SK-N-SH treated with all-trans-retinoic acid at 6 μM for 48 hours (cell line): Measurements from ENCODE around the gene PRICKLE3.

Experiments used
- ATAC-seq: fragments of 200-7000 bp; cut with Tn5 transposase; 3 replicates; pipeline ENCODE4 v1.9.1; 2020; ENCODE audit warnings: mild to moderate bottlenecking, moderate library complexity
- ARNTL ChIP-seq: fragments of 450-650 bp; formaldehyde crosslinking; IDR thresholded peaks from 2 replicates; pipeline ENCODE4 v1.5.0; 2020; ENCODE audit warnings: low read depth, mild to moderate bottlenecking, moderate library complexity, borderline replicate concordance
- BACH2 ChIP-seq: fragments of 250-450 bp; sonication (Bioruptor Pico); IDR thresholded peaks from 2 replicates; pipeline ENCODE4 v1.9.0; 2021; ENCODE audit warnings: mild to moderate bottlenecking, borderline replicate concordance
- CSDC2 ChIP-seq: fragments of 250-450 bp; sonication (Bioruptor Pico); IDR thresholded peaks from 2 replicates; pipeline ENCODE4 v1.5.0; 2020; ENCODE audit warnings: mild to moderate bottlenecking, moderate library complexity
- ESRRG ChIP-seq: fragments of 250-450 bp; sonication (Bioruptor Pico); IDR thresholded peaks from 2 replicates; pipeline ENCODE4 v1.6.1; 2021; ENCODE audit warnings: mild to moderate bottlenecking
- GLIS3 ChIP-seq: fragments of 250-450 bp; sonication (Bioruptor Pico); IDR thresholded peaks from 2 replicates; pipeline ENCODE4 v1.5.0; 2020; ENCODE audit warnings: mild to moderate bottlenecking, moderate library complexity
- OSR1 ChIP-seq: fragments of 250-450 bp; sonication (Bioruptor Pico); IDR thresholded peaks from 2 replicates; pipeline ENCODE4 v1.8.0; 2022; ENCODE audit warnings: moderate library complexity, mild to moderate bottlenecking, inconsistent platforms
- PPARA ChIP-seq: fragments of 250-450 bp; sonication (Bioruptor Pico); IDR thresholded peaks from 2 replicates; pipeline ENCODE4 v1.5.0; 2020; ENCODE audit warnings: mild to moderate bottlenecking, borderline replicate concordance
- RARB ChIP-seq: fragments of 250-450 bp; sonication (Bioruptor Pico); IDR thresholded peaks from 2 replicates; pipeline ENCODE4 v1.8.0; 2021; ENCODE audit warnings: mild to moderate bottlenecking, moderate library complexity
- SNAI2 ChIP-seq: fragments of 250-450 bp; sonication (Bioruptor Pico); IDR thresholded peaks from 2 replicates; pipeline ENCODE4 v1.5.0; 2020; ENCODE audit warnings: mild to moderate bottlenecking, moderate library complexity
- TCF4 ChIP-seq: fragments of 250-450 bp; sonication (Bioruptor Pico); IDR thresholded peaks from 2 replicates; pipeline ENCODE4 v1.8.0; 2021; ENCODE audit warnings: mild to moderate bottlenecking, moderate library complexity, borderline replicate concordance
- TOX ChIP-seq: fragments of 250-450 bp; sonication (Bioruptor Pico); IDR thresholded peaks from 2 replicates; pipeline ENCODE4 v1.8.0; 2021; ENCODE audit warnings: mild to moderate bottlenecking, moderate library complexity, borderline replicate concordance
- ZC3H10 ChIP-seq: fragments of 250-450 bp; sonication (Bioruptor Pico); IDR thresholded peaks from 2 replicates; pipeline ENCODE4 v1.5.1; 2021; ENCODE audit warnings: mild to moderate bottlenecking, moderate library complexity
- ZFP3 ChIP-seq: fragments of 250-450 bp; sonication (Bioruptor Pico); IDR thresholded peaks from 2 replicates; pipeline ENCODE4 v1.5.0; 2020; ENCODE audit warnings: mild to moderate bottlenecking, moderate library complexity
- ZFP30 ChIP-seq: fragments of 450-650 bp; formaldehyde crosslinking; IDR thresholded peaks from 2 replicates; pipeline ENCODE4 v1.5.0; 2022; ENCODE audit warnings: mild to moderate bottlenecking, moderate library complexity
- ZNF565 ChIP-seq: fragments of 450-650 bp; formaldehyde crosslinking; conservative IDR thresholded peaks from 2 replicates; pipeline ENCODE4 v1.5.0; 2020; ENCODE audit warnings: low read depth, mild to moderate bottlenecking, moderate library complexity
- ZNF70 ChIP-seq: fragments of 450-650 bp; formaldehyde crosslinking; IDR thresholded peaks from 2 replicates; pipeline ENCODE4 v1.5.0; 2020; ENCODE audit warnings: mild to moderate bottlenecking, moderate library complexity
- ZNF8 ChIP-seq: fragments of 450-650 bp; formaldehyde crosslinking; IDR thresholded peaks from 2 replicates; pipeline ENCODE4 v1.5.0; 2020; ENCODE audit warnings: mild to moderate bottlenecking, moderate library complexity
- TF ChIP-seq, protein P1 (sequence below): fragments of 250-450 bp; sonication (Bioruptor Pico); IDR thresholded peaks from 2 replicates; pipeline ENCODE4 v1.5.0; 2020; ENCODE audit warnings: mild to moderate bottlenecking, moderate library complexity
- TF ChIP-seq, protein P2 (sequence below): fragments of 250-450 bp; sonication (Bioruptor Pico); IDR thresholded peaks from 2 replicates; pipeline ENCODE4 v1.8.0; 2020; ENCODE audit warnings: mild to moderate bottlenecking, moderate library complexity, borderline replicate concordance
- TF ChIP-seq, protein P3 (sequence below): fragments of 250-450 bp; sonication (Bioruptor Pico); IDR thresholded peaks from 2 replicates; pipeline ENCODE4 v1.8.0; 2021; ENCODE audit warnings: low read depth, mild to moderate bottlenecking, moderate library complexity, borderline replicate concordance
- TF ChIP-seq, protein P4 (sequence below): fragments of 250-450 bp; sonication (Bioruptor Pico); IDR thresholded peaks from 2 replicates; pipeline ENCODE4 v1.5.1; 2020; ENCODE audit warnings: low read depth, mild to moderate bottlenecking, moderate library complexity
- TF ChIP-seq, protein P5 (sequence below): fragments of 250-450 bp; sonication (Bioruptor Pico); IDR thresholded peaks from 2 replicates; pipeline ENCODE4 v1.5.1; 2021; ENCODE audit warnings: mild to moderate bottlenecking, moderate library complexity

PRICKLE3 gene

DNA sequence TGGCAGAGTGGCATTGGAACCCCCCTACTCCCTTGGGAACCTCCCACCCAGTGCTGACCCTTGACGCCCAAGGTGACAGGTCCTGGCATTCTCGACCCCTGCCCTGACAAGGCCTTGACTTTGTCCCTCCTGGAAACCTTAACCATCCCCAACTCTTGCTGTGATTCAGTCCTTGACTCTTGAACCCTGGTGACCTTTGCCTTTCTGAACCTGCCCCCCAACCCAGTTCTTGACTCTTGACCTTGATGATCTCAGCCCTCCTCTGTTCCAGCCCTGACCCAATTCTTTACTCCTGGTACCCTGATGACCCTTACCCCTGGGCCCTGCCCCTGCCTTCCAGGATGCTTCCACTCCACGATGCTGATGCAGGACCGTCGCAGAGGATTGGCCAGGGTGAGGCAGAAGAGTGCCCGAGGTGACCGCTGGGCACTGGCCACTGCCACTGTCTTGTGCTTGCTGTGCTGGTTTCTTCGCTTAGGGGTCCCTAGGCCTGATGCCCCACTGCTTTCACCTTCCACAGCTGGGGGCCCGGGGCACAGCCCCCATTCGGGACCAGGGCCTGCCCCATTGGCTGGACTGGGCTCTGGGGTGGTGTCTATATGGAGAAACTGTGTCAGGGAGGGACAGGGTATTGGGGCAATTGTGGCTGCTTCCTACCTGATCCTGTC is 45.3 kb upstream of the PRICKLE3 start:
- ATAC-seq: no peak
- no peak for TF ChIP-seq PPARA (CRISPR knock-in tag)
- TF ChIP-seq ARNTL (CRISPR knock-in tag): no peak
- TF ChIP-seq, protein P1, sequence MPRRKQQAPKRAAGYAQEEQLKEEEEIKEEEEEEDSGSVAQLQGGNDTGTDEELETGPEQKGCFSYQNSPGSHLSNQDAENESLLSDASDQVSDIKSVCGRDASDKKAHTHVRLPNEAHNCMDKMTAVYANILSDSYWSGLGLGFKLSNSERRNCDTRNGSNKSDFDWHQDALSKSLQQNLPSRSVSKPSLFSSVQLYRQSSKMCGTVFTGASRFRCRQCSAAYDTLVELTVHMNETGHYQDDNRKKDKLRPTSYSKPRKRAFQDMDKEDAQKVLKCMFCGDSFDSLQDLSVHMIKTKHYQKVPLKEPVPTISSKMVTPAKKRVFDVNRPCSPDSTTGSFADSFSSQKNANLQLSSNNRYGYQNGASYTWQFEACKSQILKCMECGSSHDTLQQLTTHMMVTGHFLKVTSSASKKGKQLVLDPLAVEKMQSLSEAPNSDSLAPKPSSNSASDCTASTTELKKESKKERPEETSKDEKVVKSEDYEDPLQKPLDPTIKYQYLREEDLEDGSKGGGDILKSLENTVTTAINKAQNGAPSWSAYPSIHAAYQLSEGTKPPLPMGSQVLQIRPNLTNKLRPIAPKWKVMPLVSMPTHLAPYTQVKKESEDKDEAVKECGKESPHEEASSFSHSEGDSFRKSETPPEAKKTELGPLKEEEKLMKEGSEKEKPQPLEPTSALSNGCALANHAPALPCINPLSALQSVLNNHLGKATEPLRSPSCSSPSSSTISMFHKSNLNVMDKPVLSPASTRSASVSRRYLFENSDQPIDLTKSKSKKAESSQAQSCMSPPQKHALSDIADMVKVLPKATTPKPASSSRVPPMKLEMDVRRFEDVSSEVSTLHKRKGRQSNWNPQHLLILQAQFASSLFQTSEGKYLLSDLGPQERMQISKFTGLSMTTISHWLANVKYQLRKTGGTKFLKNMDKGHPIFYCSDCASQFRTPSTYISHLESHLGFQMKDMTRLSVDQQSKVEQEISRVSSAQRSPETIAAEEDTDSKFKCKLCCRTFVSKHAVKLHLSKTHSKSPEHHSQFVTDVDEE (CRISPR knock-in tag): no peak
- TF ChIP-seq, protein P2, sequence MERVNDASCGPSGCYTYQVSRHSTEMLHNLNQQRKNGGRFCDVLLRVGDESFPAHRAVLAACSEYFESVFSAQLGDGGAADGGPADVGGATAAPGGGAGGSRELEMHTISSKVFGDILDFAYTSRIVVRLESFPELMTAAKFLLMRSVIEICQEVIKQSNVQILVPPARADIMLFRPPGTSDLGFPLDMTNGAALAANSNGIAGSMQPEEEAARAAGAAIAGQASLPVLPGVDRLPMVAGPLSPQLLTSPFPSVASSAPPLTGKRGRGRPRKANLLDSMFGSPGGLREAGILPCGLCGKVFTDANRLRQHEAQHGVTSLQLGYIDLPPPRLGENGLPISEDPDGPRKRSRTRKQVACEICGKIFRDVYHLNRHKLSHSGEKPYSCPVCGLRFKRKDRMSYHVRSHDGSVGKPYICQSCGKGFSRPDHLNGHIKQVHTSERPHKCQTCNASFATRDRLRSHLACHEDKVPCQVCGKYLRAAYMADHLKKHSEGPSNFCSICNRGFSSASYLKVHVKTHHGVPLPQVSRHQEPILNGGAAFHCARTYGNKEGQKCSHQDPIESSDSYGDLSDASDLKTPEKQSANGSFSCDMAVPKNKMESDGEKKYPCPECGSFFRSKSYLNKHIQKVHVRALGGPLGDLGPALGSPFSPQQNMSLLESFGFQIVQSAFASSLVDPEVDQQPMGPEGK: no peak
- TF ChIP-seq TCF4 (CRISPR knock-in tag): no peak
- TF ChIP-seq ZNF70: no peak
- TF ChIP-seq, protein P3, sequence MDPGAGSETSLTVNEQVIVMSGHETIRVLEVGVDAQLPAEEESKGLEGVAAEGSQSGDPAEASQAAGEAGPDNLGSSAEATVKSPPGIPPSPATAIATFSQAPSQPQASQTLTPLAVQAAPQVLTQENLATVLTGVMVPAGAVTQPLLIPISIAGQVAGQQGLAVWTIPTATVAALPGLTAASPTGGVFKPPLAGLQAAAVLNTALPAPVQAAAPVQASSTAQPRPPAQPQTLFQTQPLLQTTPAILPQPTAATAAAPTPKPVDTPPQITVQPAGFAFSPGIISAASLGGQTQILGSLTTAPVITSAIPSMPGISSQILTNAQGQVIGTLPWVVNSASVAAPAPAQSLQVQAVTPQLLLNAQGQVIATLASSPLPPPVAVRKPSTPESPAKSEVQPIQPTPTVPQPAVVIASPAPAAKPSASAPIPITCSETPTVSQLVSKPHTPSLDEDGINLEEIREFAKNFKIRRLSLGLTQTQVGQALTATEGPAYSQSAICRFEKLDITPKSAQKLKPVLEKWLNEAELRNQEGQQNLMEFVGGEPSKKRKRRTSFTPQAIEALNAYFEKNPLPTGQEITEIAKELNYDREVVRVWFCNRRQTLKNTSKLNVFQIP (CRISPR knock-in tag): no peak
- TF ChIP-seq OSR1 (CRISPR knock-in tag): no peak
- no peak for TF ChIP-seq CSDC2
- no peak for TF ChIP-seq ZC3H10 (CRISPR knock-in tag)

DNA sequence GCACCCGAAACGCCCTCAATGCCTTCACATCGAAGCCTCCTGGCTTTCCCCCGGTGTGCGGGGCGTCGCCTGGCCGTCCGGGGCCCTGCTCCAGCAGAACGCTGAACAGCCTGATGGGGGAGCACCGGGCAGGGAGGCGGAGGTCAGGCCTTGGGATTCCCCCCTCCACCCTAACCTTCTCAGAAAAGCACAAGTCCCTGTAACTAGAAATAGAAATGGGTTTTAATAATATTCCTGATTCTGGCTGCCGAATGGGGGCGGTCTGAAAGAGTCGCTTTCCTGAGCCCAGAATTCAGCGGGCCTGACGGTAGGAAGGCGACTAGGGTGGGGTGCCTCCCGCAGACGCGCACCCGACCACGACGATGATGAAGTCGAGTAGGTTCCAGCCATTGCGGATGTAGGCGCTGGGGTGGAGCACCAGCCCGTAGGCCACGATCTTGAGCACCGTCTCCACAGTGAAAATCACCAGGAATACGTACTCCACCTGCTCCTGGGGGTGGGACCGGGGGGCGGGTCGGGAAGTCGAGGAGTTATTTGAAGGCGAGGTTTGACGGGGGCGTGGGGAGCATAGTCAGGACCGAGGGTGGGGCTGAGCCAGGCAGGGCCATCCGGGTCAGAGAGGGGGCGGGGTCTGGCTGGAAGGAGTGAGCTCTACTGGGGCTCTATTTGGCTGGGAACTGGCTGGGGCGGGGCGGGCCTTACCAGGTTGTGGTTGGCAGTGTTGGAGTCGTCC is 44.5 kb upstream of the PRICKLE3 start:
- no peak for ATAC-seq

More for the DNA sequence above, 44.5 kb upstream of the PRICKLE3 start:
- TF ChIP-seq SNAI2 (CRISPR knock-in tag): no peak
- TF ChIP-seq BACH2 (CRISPR knock-in tag): no peak
- TF ChIP-seq, protein P2: no peak
- TF ChIP-seq ZNF8: no peak
- no peak for TF ChIP-seq CSDC2
- TF ChIP-seq, protein P3 (CRISPR knock-in tag): no peak
- TF ChIP-seq ZFP3 (CRISPR knock-in tag): no peak
- no peak for TF ChIP-seq TOX (CRISPR knock-in tag)
- no peak for TF ChIP-seq RARB (CRISPR knock-in tag)
- TF ChIP-seq OSR1 (CRISPR knock-in tag): no peak
- no peak for TF ChIP-seq PPARA (CRISPR knock-in tag)
- TF ChIP-seq ZNF565 (CRISPR knock-in tag): no peak
- TF ChIP-seq, protein P1 (CRISPR knock-in tag): no peak
- TF ChIP-seq, protein P4, sequence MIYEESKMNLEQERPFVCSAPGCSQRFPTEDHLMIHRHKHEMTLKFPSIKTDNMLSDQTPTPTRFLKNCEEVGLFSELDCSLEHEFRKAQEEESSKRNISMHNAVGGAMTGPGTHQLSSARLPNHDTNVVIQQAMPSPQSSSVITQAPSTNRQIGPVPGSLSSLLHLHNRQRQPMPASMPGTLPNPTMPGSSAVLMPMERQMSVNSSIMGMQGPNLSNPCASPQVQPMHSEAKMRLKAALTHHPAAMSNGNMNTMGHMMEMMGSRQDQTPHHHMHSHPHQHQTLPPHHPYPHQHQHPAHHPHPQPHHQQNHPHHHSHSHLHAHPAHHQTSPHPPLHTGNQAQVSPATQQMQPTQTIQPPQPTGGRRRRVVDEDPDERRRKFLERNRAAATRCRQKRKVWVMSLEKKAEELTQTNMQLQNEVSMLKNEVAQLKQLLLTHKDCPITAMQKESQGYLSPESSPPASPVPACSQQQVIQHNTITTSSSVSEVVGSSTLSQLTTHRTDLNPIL (CRISPR knock-in tag): no peak
- no peak for TF ChIP-seq ZNF70
- TF ChIP-seq TCF4 (CRISPR knock-in tag): no peak
- TF ChIP-seq GLIS3: no peak
- no peak for TF ChIP-seq ESRRG
- TF ChIP-seq, protein P5, sequence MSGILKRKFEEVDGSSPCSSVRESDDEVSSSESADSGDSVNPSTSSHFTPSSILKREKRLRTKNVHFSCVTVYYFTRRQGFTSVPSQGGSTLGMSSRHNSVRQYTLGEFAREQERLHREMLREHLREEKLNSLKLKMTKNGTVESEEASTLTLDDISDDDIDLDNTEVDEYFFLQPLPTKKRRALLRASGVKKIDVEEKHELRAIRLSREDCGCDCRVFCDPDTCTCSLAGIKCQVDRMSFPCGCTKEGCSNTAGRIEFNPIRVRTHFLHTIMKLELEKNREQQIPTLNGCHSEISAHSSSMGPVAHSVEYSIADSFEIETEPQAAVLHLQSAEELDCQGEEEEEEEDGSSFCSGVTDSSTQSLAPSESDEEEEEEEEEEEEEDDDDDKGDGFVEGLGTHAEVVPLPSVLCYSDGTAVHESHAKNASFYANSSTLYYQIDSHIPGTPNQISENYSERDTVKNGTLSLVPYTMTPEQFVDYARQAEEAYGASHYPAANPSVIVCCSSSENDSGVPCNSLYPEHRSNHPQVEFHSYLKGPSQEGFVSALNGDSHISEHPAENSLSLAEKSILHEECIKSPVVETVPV (CRISPR knock-in tag): no peak
- TF ChIP-seq ZFP30 (CRISPR knock-in tag): no peak
